HG03354 (cell line): Measurements from ENCODE around the gene MPHOSPH10.
"Not testable (repeated sequence)": the region's sequence is repeated elsewhere in the genome, so short reads cannot be mapped to it uniquely, and the experiment has no call there.

Experiments
- ATAC-seq: cut with Tn5 transposase; IDR thresholded peaks from one replicate; pipeline ENCODE4 v1.9.1; 2021; ENCODE audit warnings: mild to moderate bottlenecking; ENCODE audit not compliant: unreplicated experiment, poor library complexity, severe bottlenecking

MPHOSPH10 gene

DNA sequence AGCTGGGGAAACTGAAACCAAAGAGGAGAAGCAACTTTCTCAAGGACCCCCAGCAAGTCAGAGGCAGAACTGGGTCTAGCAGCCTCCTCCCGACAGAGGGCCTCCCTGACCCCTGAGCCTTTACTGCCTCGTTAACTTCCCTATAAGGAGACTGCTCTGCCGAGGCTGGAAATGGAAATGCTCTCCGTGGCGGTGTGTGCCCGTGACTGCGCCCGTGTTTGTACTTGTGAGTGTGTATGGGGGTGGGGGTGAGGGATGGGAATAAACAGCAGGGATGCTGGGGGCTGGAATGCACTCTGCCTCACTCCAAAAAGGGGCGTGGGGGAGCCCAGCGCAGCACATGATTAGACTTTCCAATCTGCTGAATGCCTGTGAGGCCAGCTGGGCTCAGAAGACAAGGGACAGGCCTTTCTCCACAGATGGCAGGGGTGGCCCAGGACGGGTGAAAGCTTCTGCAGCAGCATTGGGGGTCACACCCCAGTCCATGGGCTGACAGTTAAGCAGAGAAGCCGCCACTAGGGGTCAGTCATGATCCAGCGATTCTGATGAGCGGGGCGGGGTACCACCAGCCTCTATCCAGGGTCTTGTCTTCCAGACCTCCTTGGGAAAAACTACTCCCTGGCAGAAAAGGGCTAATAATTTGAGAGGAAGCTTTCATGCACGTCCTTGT lies 26.8 kb downstream of the MPHOSPH10 start:
- peak; percentile 69 for ATAC-seq

DNA sequence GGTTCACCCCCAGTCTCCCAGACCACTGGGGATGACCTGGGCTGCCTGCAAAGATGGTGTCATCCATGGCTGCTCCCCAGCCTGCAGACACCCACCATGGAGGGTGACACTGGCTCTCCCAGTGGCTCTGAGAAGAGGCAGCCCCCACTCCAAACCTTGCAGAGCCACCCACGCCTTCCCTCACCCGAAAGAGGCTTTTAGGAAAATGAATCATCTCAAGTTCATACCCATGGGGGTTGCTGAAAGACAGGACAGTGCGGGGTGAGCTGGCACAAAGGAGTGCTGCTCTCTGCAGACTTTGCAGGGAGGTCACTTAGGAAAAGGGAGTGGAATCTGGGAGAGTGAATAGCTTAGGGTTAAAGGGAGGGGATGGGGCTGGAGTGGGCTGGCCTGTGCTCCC lies 36.4 kb downstream of the MPHOSPH10 start:
- ATAC-seq, result no peak

DNA sequence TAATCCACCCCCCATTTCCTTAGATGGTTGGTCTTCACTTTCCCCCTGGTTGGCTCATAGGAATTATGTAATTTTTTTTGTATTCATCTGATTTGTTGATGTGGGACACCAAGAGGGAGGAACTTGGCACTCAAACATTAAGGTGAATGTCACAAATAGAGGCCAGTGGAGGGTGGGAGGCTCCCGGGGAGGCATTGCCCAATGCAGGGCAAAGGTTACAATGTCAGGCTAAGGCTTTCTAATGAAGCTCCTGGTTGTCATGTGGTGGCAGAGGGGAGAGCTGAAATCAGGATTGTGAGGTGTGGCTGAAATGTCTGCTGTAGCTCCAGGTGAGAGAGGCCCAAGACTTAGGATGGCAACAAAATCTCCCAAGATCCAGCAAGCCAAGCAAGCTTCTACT lies 42.7 kb downstream of the MPHOSPH10 start:
- no peak for ATAC-seq

- no peak for ATAC-seq
Measured at GRCh38 chr2:71174207-71174606, 43.8 kb downstream of the MPHOSPH10 start.

- ATAC-seq, result not testable (repeated sequence)
Measured at GRCh38 chr2:71178836-71179235, 48.4 kb downstream of the MPHOSPH10 start.

GRCh38 chr2:71181316-71181715 lies 50.9 kb downstream of the MPHOSPH10 start:
- no peak for ATAC-seq

DNA sequence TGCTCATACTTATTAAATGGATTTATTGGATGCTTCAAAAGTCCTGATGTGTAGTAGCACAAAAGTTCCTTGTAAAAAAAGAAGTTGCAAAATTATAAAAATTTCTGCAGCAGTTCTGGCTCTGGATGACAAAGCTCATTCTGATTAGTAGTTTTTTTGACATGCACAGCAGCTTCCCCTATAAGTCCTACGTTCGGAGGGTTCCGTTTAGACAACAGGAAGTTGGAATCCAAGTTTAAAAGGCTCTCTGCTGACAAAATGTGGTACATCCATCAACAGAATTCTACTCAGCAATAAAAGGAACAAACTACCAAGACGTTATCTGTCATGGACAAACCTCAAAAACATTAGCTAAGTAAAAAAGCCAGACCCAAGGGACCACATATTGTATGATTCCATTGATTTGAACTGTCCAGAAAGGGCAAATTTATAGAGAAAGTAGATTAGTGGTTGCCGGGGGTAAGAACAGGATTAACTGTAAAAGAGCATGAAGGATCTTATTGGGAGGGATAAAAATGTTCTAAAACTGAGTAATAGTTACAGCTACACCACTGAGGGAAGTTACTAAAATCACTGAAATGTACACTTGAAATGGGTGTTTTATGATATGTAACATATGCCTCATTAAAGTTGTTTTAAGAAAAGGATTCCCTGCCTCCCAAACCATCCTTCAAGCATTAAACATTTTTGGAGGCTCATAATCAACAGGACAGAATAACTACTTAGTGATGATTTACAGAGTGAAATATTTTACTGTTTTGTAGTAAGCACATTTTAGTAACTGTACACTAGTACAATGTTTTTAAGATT lies 53.1 kb downstream of the MPHOSPH10 start:
- not testable (repeated sequence) for ATAC-seq

DNA sequence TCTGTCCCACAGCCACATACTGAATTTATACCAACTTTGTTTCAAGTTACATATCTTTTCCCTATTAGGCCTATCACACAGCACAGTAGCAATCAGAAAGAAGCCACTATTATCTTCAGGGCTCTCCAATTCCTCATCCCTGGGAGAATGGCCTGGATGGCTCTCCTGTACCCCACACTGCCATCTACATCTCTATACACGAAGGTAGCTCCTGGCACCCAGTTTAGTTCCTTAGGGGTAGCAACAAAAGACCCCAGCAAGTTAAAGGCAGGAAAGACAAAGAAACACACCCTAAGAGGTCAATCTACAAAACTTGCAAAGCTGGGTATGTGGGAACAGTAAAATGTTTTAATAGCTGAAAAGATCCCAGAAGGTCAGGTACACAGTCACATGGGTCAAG lies 56.5 kb downstream of the MPHOSPH10 start:
- ATAC-seq, result no peak

DNA sequence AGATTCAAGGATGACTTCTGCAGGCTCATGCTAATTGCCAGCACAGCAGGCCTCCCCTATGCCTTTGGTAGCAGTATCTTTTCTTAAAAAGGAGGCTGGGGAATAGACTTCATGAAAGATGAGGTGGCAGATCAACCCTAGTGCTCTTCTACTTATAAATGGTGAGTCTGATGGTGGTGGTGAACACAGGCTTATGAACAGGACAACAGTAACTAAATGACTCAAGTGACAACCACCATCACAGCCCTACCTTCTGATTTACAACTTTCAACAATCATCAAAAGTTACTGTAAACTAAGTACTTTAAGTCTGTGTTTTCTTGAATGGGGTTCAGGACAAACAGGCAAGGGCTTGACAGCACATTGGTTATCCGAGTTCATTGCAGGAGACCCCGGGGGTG lies 57.2 kb downstream of the MPHOSPH10 start:
- ATAC-seq, result no peak

DNA sequence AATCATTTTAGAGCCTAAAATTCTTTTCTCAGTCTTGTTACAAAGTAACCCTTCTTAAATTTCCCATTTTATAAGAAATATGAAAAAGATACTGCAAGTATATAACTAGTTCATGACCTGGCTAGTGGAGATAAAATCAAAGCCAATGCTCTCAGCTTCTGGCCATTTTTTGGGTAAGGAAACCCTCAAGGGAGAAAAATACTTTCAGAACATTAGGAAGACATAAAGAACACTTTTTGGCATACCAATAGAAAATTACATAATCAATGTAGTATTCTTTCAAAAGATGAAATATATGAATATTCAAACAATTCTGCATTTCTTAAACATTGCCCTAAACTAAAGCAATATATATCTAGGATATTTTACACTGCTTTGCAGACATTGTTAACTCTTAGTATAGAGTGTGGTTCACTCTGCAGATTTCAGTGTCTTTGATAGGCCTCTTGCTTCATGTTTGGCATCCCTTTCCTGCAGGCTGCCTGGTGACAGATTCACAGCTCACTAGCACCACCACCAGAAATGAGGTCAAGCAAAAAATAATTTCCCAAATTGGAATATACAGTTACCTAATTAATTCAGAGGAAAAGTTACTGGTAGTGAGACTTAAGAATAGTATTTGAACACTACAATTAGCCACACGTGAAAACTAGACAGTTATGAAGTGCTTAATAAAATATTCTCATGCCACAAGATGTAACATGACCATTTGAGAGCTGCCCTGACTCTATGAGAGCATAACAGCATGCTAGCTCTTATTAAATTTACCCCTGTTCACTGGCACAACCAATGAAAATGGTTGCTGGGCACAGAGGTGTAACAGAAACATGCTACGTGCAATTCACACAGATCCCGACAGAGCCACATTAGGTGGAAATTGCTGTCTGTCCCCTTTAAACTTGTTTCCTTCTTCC lies 60.5 kb downstream of the MPHOSPH10 start:
- no peak for ATAC-seq

- no peak for ATAC-seq
Measured at GRCh38 chr2:71191570-71191943, 61.1 kb downstream of the MPHOSPH10 start.
